Bladder microvascular endothelial cell (primary cell): ENCODE measurements around the gene NETO2. TPM values are rescaled to one million over a fixed set of nuclear protein-coding genes. Genes with fewer than 3 reads are reported as not detected.

Experiments
- total RNA-seq: library from RNA; depleted of rRNA; stranded (reverse); fragments of >200 nt; gene quantifications from 2 replicates; pipeline ENCODE4 v1.2.3, GENCODE V29; 2014

Gene NETO2
- total RNA-seq, result 11.0 and 36.5 TPM in 2 replicates

DNA sequence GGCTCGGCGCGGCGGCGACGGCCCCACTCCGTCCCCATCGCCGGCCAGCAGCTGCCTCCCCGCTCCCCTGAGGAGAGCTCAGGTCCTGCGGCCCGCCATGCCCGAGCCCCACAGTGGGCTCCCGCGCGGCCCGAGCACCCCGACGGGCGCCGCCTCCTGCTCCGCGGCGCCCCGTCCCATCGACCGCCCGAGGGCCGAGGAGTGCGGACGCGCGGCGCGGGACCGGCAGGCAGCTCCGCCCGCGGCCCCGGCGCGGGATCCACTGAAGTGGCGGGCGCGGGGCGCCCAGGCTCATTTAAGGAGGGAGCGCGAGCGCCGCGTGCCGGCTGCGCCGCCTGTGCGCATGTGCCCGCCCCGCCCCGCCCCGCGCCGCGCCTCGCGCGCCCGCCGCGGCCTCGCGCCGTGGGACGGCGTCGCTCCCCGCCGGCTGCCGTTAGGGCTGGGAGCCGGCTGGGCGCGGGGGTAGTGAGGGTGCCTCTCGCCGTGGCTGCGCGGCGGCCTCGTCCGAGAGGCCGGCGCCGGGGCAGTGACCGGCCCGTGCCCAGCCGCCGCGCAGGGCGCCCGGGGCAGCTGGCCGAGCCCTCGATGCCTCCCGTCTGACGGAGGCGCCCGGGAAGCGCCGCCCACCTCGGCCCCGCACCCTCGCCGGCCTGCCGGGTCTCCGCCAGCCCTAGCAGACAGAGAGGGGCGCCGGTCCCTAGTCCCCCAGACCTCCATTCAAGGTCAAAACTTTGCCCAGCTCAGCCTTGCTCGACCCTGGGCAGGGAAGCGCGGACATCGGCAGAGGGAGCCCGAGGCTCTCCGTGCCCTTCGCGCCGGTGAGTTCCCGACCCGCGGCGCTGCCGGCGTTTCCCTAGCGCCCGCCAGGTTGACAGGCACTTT lies at the start of gene NETO2:
Gene NETO2, minus strand, starts transcription at position 269 of the 882 bp plus-strand sequence. CDS start 333 bp downstream, outside the sequence.

Other genes with a start within 250 kb of the NETO2 start
- 57.6 and 89.6 TPM in 2 replicates for gene DNAJA2, start 170.3 kb downstream of the NETO2 start, total RNA-seq